GM18517 (cell line): ENCODE data around the gene RASSF8.
A peak's percentile ranks its signal among the peaks of the same experiment; 100 is the strongest.

Experiments
- ATAC-seq: cut with Tn5 transposase; IDR thresholded peaks from one replicate; pipeline ENCODE4 v1.9.1; 2021; ENCODE audit warnings: mild to moderate bottlenecking, moderate library complexity; ENCODE audit not compliant: unreplicated experiment

The RASSF8 gene

GRCh38 chr12:26122681-26123481, 164.4 kb downstream of the RASSF8 start:
- ATAC-seq: no peak

GRCh38 chr12:26123482-26123980, 165.0 kb downstream of the RASSF8 start:
- no peak for ATAC-seq

- no peak for ATAC-seq
Measured at GRCh38 chr12:26124446-26125399, 166.2 kb downstream of the RASSF8 start, which contains the start of gene BHLHE41. Gene BHLHE41 (minus strand): TSS chr12:26125037. CDS start chr12:26124779, 258 bp downstream.

GRCh38 chr12:26125400-26126339, 167.2 kb downstream of the RASSF8 start:
- ATAC-seq: peak; percentile 30

GRCh38 chr12:26126340-26127284, 168.1 kb downstream of the RASSF8 start:
- ATAC-seq: peak; percentile 34

GRCh38 chr12:26127404-26127803, 168.9 kb downstream of the RASSF8 start:
- ATAC-seq: no peak

GRCh38 chr12:26128168-26128567, 169.7 kb downstream of the RASSF8 start:
- no peak for ATAC-seq
